WERI-Rb-1 (cell line): Measurements from ENCODE around the gene MBTPS2.

Experiments used
- DNase-seq: peaks from one replicate; pipeline ENCODE4 v3.0.0-alpha.2; 2020
- H3K27ac ChIP-seq: fragments of 250-450 bp; sonication (Bioruptor Pico); 2 replicates; pipeline ENCODE4 v1.5.1; 2020; ENCODE audit warnings: mild to moderate bottlenecking, moderate library complexity
- H3K27me3 ChIP-seq: fragments of 250-450 bp; sonication (Bioruptor Pico); 2 replicates; pipeline ENCODE4 v1.5.1; 2021; ENCODE audit warnings: mild to moderate bottlenecking, low read depth, moderate library complexity; ENCODE audit not compliant: insufficient read depth, severe bottlenecking
- H3K36me3 ChIP-seq: fragments of 250-450 bp; sonication (Bioruptor Pico); 2 replicates; pipeline ENCODE4 v1.5.1; 2020; ENCODE audit warnings: mild to moderate bottlenecking, moderate library complexity
- H3K4me3 ChIP-seq: 2 replicates; pipeline ENCODE4 v1.5.1; 2011; ENCODE audit warnings: low read depth, mild to moderate bottlenecking, control low read depth, low read length
- H3K9me3 ChIP-seq: fragments of 250-450 bp; sonication (Bioruptor Pico); 2 replicates; pipeline ENCODE4 v1.5.1; 2021; ENCODE audit warnings: mild to moderate bottlenecking, moderate library complexity; ENCODE audit not compliant: severe bottlenecking
- TF ChIP-seq, protein P1 (sequence below): IDR thresholded peaks from 2 replicates; pipeline ENCODE4 v1.5.1; 2011; ENCODE audit warnings: low read depth, mild to moderate bottlenecking, control low read depth, inconsistent platforms, low read length

The MBTPS2 gene

DNA sequence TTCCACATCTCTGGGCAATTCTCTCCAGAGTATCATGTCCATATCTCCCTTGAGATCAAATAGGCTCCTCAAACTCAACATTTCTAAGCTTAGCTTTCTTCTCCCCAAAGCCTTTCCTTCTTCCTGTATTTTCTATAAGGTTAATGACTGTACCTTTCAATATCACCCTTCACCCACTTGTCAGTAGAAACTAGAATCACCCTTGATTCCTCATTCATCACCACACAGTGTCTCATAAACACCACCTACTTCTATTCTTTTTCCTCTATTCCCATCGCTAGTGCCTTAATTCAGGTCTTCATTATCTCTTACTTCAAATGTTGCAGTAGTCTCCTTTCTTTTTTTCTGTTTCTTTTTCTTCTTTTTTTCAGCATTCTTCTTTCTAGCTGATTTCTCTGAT lies 72.8 kb downstream of the MBTPS2 start:
- no peak for DNase-seq
- Histone ChIP-seq H3K27me3 (peaks cover 7% of the 10 kb centered on the region), H3K9me3 (no peaks in the 10 kb centered on the region), H3K27ac (no peak overlapping the region), H3K4me3 (no peak overlapping the region), H3K36me3 (no peaks in the 10 kb centered on the region)
- TF ChIP-seq, protein P1, sequence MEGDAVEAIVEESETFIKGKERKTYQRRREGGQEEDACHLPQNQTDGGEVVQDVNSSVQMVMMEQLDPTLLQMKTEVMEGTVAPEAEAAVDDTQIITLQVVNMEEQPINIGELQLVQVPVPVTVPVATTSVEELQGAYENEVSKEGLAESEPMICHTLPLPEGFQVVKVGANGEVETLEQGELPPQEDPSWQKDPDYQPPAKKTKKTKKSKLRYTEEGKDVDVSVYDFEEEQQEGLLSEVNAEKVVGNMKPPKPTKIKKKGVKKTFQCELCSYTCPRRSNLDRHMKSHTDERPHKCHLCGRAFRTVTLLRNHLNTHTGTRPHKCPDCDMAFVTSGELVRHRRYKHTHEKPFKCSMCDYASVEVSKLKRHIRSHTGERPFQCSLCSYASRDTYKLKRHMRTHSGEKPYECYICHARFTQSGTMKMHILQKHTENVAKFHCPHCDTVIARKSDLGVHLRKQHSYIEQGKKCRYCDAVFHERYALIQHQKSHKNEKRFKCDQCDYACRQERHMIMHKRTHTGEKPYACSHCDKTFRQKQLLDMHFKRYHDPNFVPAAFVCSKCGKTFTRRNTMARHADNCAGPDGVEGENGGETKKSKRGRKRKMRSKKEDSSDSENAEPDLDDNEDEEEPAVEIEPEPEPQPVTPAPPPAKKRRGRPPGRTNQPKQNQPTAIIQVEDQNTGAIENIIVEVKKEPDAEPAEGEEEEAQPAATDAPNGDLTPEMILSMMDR, result no peak

DNA sequence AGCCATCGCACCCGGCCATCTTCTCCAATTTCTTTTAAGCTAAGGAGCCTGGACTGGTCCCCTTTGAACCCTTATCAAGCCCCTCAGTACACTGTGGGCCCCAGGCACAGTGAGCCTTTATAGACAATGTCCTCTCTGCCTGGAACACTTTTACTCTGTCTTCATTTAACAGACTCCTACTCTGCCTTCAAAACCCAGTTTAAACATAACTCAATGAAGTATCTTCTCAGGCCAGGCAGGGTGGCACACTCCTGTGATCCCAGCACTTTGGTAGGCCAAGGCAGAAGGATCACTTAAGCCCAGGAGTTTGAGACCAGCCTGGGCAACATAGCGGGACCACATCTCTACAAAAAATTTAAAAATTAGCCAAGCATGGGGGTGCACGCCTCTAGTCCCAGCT lies 73.6 kb downstream of the MBTPS2 start:
- Histone ChIP-seq H3K27ac (no peak overlapping the region), H3K27me3 (peaks cover 4% of the 10 kb centered on the region)

DNA sequence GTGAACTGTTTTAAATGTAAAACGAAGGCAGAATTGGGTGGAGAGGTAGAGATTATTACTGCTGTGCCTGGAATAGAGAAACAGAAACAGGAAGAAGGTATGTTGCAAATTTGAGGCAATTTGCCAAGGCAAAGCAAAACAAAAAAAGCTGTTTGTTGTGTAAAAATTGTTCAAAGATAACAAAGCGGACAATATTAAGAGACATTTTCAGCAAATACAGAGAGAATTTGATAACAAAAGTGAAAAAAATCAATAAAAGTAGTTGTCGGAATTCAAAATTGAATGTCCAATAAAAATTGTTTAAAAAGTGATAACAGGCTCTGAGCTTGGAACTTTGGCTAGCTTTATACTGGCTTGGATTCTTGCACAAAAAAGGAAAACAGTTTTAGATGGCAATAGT lies 86.7 kb downstream of the MBTPS2 start:
- no peak for DNase-seq
- Histone ChIP-seq H3K36me3 (no peaks in the 10 kb centered on the region), H3K4me3 (no peak overlapping the region), H3K27ac (no peak overlapping the region), H3K27me3 (peaks cover 3% of the 10 kb centered on the region), H3K9me3 (no peaks in the 10 kb centered on the region)
- TF ChIP-seq, protein P1, result no peak

More for the DNA sequence above, 73.6 kb downstream of the MBTPS2 start:
- DNase-seq, result no peak
- H3K4me3 ChIP-seq, result no peak overlapping the region
- no peaks in the 10 kb centered on the region for H3K36me3 ChIP-seq
- TF ChIP-seq, protein P1, result no peak
- H3K9me3 ChIP-seq, result no peaks in the 10 kb centered on the region

DNA sequence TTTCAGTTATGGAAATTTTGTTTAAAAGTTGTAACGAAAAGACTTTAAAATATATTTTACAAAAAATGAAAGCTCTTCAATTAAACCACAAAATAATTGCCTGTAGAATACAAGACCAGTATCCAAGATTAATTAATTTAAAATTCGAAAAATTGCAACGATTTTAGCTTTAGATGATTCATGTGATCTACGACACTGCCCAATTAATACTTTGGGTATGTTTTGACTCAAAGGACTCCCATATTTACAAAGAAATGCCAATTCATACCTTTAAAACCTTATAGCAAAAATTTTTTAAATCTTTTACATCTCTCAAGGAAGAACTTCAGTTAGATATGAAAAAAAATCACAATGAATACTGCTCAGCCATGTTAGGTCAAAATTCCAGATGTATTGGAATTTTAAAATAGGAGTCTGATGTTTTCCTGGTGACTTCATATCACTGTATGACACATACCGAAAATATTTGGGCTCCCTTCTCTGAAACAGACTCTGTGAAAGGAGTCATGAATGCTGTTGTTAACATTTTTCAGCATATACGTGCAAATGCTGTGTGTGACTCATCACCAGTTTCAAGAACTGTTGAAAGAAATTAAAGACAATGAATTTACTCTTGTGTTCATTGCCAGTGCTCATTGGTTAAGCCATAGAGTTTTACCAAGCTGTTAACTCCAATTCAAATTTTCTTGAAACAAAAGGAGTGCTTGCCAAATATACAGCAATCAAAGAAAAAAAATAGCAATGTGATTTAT lies 87.3 kb downstream of the MBTPS2 start:
- Histone ChIP-seq H3K4me3 (no peak overlapping the region), H3K27me3 (peaks cover 3% of the 10 kb centered on the region), H3K27ac (no peak overlapping the region), H3K36me3 (no peaks in the 10 kb centered on the region), H3K9me3 (no peaks in the 10 kb centered on the region)
- DNase-seq, result no peak
- TF ChIP-seq, protein P1, result no peak

DNA sequence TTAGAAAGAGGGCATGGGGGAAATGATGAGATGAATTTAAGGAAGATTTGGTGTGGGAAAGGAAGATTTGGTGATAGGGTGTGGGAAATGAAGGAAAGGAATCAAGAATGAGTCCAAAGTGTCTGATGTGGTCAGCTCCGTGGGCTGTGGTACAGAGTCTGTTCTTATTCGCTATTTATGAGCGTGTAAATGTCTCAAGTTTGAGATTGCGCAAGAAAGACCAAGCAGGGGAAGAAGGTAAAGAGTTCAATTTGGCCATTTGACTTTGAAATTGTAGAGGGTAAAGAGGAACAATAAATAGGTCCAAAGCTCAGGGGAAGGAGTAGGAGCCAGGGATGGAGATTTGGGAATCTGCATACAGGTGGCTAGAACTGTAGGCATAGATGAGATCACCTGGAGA lies 89.8 kb downstream of the MBTPS2 start:
- Histone ChIP-seq H3K9me3 (no peaks in the 10 kb centered on the region), H3K36me3 (no peaks in the 10 kb centered on the region), H3K27me3 (peaks cover 3% of the 10 kb centered on the region), H3K4me3 (no peak overlapping the region), H3K27ac (no peak overlapping the region)
- TF ChIP-seq, protein P1, result no peak
- DNase-seq, result no peak

DNA sequence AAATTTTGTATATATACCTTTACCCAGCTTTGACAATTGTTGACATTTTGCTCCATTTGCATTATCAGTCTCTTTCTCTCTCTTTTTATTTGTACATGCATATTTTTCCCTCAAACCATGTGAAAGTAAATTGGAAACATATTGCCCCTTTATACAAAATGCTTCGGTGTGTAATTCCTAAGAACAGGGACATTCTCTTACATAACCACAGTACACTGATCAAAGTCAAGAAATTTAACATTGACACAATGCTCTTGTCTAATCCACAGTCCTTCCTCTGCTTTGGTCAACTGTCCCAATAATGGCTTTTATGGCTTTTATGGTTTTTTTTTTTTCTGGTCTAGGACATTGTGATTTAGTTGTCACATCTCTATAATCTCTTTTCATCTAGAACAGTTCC lies 91.6 kb downstream of the MBTPS2 start:
- Histone ChIP-seq H3K36me3 (no peaks in the 10 kb centered on the region), H3K27me3 (no peaks in the 10 kb centered on the region), H3K27ac (no peak overlapping the region), H3K9me3 (no peaks in the 10 kb centered on the region), H3K4me3 (no peak overlapping the region)
- DNase-seq, result no peak
- TF ChIP-seq, protein P1, result no peak
